Endothelial cell of umbilical vein (primary cell): ENCODE data around the gene WNT9B.

Experiments used
- CTCF ChIP-seq, 2 donors: IDR thresholded peaks; 1 replicate in 1 of 2; 2 replicates in 1 of 2; pipeline ENCODE4 v1.5.1; 2011; ENCODE audit warnings: low read length in 2 of 2, mild to moderate bottlenecking in 2 of 2, moderate library complexity in 2 of 2, control low read depth in 1 of 2, inconsistent platforms in 1 of 2, low read depth in 1 of 2; ENCODE audit not compliant: insufficient read depth in 1 of 2; ENCODE audit errors: extremely low read depth in 1 of 2
- EZH2 ChIP-seq: IDR thresholded peaks from 2 replicates; pipeline ENCODE4 v1.6.1; 2012; ENCODE audit warnings: borderline replicate concordance, low read depth, mild to moderate bottlenecking, moderate library complexity, low read length, inconsistent platforms; ENCODE audit not compliant: severe bottlenecking
- FOS ChIP-seq: IDR thresholded peaks from 2 replicates; pipeline ENCODE4 v1.6.1; 2011; ENCODE audit warnings: mild to moderate bottlenecking, low read length, moderate library complexity, borderline replicate concordance; ENCODE audit not compliant: insufficient read depth
- GATA2 ChIP-seq: IDR thresholded peaks from 2 replicates; pipeline ENCODE4 v1.7.0; 2011; ENCODE audit warnings: low read depth, mild to moderate bottlenecking, moderate library complexity, mixed read lengths, low read length; ENCODE audit not compliant: insufficient read length, insufficient read depth
- JUN ChIP-seq: IDR thresholded peaks from 2 replicates; pipeline ENCODE4 v1.6.1; 2011; ENCODE audit warnings: borderline replicate concordance, low read depth; ENCODE audit not compliant: insufficient read length, insufficient read depth
- MYC ChIP-seq: IDR thresholded peaks from one replicate; pipeline ENCODE4 v1.6.1; 2011; ENCODE audit warnings: mild to moderate bottlenecking, low read depth, low read length
- POLR2A ChIP-seq: IDR thresholded peaks from 2 replicates; pipeline ENCODE4 v1.6.1; 2012; ENCODE audit warnings: low read depth, mild to moderate bottlenecking, control low read depth, low read length
- POLR2AphosphoS5 ChIP-seq: IDR thresholded peaks from 2 replicates; pipeline ENCODE4 v1.6.1; 2012; ENCODE audit warnings: low read depth, mild to moderate bottlenecking, control low read depth, low read length, moderate library complexity; ENCODE audit not compliant: insufficient read depth
- TF ChIP-seq, protein P1 (sequence below): IDR thresholded peaks from 2 replicates; pipeline ENCODE4 v1.6.1; 2011; ENCODE audit not compliant: insufficient read depth, insufficient read length

- TF ChIP-seq CTCF (IDR thresholded peaks at IDR 0.05; ENCODE audit: extremely low read depth in 1 of 2, insufficient read depth in 1 of 2, low read depth in 1 of 2, low read length in 2 of 2) (no peak), POLR2A (no peak), EZH2 (no peak), POLR2AphosphoS5 (no peak), MYC (no peak), GATA2 (no peak), FOS (no peak), JUN (no peak)
- TF ChIP-seq, protein P1, sequence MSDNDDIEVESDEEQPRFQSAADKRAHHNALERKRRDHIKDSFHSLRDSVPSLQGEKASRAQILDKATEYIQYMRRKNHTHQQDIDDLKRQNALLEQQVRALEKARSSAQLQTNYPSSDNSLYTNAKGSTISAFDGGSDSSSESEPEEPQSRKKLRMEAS = no peak
These were observed 36.3 kb downstream of the WNT9B start for GRCh38 chr17:46887717-46888116.
